GM23248 (cell line): ENCODE measurements around the gene TRAK2. TPM values are rescaled to one million over a fixed set of nuclear protein-coding genes. Genes with fewer than 3 reads are reported as not detected.

Experiments used
- DNase-seq: peaks from one replicate; pipeline ENCODE4 v3.0.0-alpha.2; 2015
- H2AFZ ChIP-seq: fragments of 200-600 bp; sonication (generic); 2 replicates; pipeline ENCODE4 v1.6.1; 2016; ENCODE audit warnings: antibody characterized with exemption
- H3F3A ChIP-seq: fragments of 200-600 bp; sonication (generic); 2 replicates; pipeline ENCODE4 v1.6.1; 2016; ENCODE audit warnings: mild to moderate bottlenecking, antibody characterized with exemption, mixed run types; ENCODE audit not compliant: insufficient read depth
- H3K27ac ChIP-seq: fragments of 200-600 bp; sonication (generic); 2 replicates; pipeline ENCODE4 v1.5.1; 2016; ENCODE audit warnings: mild to moderate bottlenecking
- H3K27me3 ChIP-seq: fragments of 200-600 bp; sonication (generic); replicated peaks from 2 replicates; pipeline ENCODE4 v1.6.1; 2016; ENCODE audit warnings: mild to moderate bottlenecking; ENCODE audit not compliant: insufficient read depth
- H3K36me3 ChIP-seq: fragments of 200-600 bp; sonication (generic); 2 replicates; pipeline ENCODE4 v1.6.1; 2016; ENCODE audit warnings: low read depth, mild to moderate bottlenecking
- H3K4me1 ChIP-seq: fragments of 200-600 bp; sonication (generic); 2 replicates; pipeline ENCODE4 v1.6.1; 2016; ENCODE audit warnings: mild to moderate bottlenecking; ENCODE audit not compliant: insufficient read depth
- H3K4me2 ChIP-seq: fragments of 200-600 bp; sonication (generic); one replicate; pipeline ENCODE4 v1.6.1; 2016; ENCODE audit warnings: mild to moderate bottlenecking; ENCODE audit not compliant: unreplicated experiment
- H3K4me3 ChIP-seq: fragments of 200-600 bp; sonication (generic); 2 replicates; pipeline ENCODE4 v1.5.1; 2016; ENCODE audit warnings: mild to moderate bottlenecking
- H3K79me2 ChIP-seq: fragments of 200-600 bp; sonication (generic); 2 replicates; pipeline ENCODE4 v1.6.1; 2016; ENCODE audit warnings: mild to moderate bottlenecking; ENCODE audit not compliant: insufficient read depth
- H3K9ac ChIP-seq: fragments of 200-600 bp; sonication (generic); 2 replicates; pipeline ENCODE4 v1.6.1; 2016; ENCODE audit warnings: mild to moderate bottlenecking
- H3K9me2 ChIP-seq: fragments of 200-600 bp; sonication (generic); 2 replicates; pipeline ENCODE4 v1.6.1; 2016; ENCODE audit warnings: mixed run types, mild to moderate bottlenecking, moderate library complexity; ENCODE audit not compliant: insufficient read depth
- H3K9me3 ChIP-seq: fragments of 200-600 bp; sonication (generic); one replicate; pipeline ENCODE4 v1.6.1; 2017; ENCODE audit warnings: low read depth
- H4K20me1 ChIP-seq: fragments of 200-600 bp; sonication (generic); 2 replicates; pipeline ENCODE4 v1.6.0; 2016; ENCODE audit not compliant: insufficient read depth
- EZH2 ChIP-seq: fragments of 200-600 bp; sonication (generic); IDR thresholded peaks from 2 replicates; pipeline ENCODE4 v1.6.1; 2018; ENCODE audit warnings: antibody characterized with exemption, mild to moderate bottlenecking; ENCODE audit not compliant: insufficient read depth, poor library complexity, severe bottlenecking
- EZH2phosphoT487 ChIP-seq: fragments of 200-600 bp; sonication (generic); IDR thresholded peaks from 2 replicates; pipeline ENCODE4 v1.6.1; 2018; ENCODE audit warnings: antibody characterized with exemption, moderate library complexity, mild to moderate bottlenecking, low read depth; ENCODE audit not compliant: insufficient read depth
- WGBS, 2 experiments: methylation state at CpG; one replicate each; pipeline ENCODE4 v1.1.6; 2015 to 2017; ENCODE audit warnings: low lambda C conversion rate in 2 of 2, low coverage in 1 of 2; ENCODE audit errors: missing lambda C conversion rate in 2 of 2; 5-methylcytosine and 5-hydroxymethylcytosine counted together
- in situ Hi-C: fragments of 300-500 bp; cut with MboI; formaldehyde crosslinking; loops from 2 replicates; pipeline ENCODE4 v1.15.0; 2020
- polyA plus RNA-seq: library from polyadenylated mRNA; unstranded; fragments of >200 nt; fragmentation: Nextera tagmentation; extraction: Ambion mirVana; gene quantifications from 2 replicates; pipeline ENCODE4 v1.2.1, GENCODE V29; 2016
- total RNA-seq: library from RNA; depleted of rRNA; stranded (reverse); fragments of >200 nt; shearing (Covaris generic); gene quantifications from 2 replicates; pipeline ENCODE4 v1.2.3, GENCODE V29; 2014

TRAK2 gene
- total and polyA plus RNA-seq, 2 experiments from 2014 or later = 21.4 to 32.5 TPM

- 99% methylated on average over 3 of the region's 3 CpGs for WGBS, 2 experiments
- H3K9me2 ChIP-seq = no peaks in the 10 kb centered on the region
- TF ChIP-seq EZH2 = no peak
- TF ChIP-seq EZH2phosphoT487 = no peak
- H3K27me3 ChIP-seq = no peaks in the 10 kb centered on the region
- H3K9ac ChIP-seq = no peak overlapping the region
- DNase-seq = no peak
- peaks cover 31% of the 10 kb centered on the region for H3K4me1 ChIP-seq
- no peaks in the 10 kb centered on the region for H4K20me1 ChIP-seq
- in situ Hi-C loops = no loop called here
- no peak overlapping the region for H2AFZ ChIP-seq
- H3K4me2 ChIP-seq = no peak overlapping the region
- no peaks in the 10 kb centered on the region for H3K9me3 ChIP-seq
- no peaks in the 10 kb centered on the region for H3K36me3 ChIP-seq
- H3K27ac ChIP-seq = no peak overlapping the region
- no peak overlapping the region for H3K4me3 ChIP-seq
- peaks cover 71% of the 10 kb centered on the region for H3K79me2 ChIP-seq
- peaks cover 13% of the 10 kb centered on the region; the same call in 1 of the 2 replicates for H3F3A ChIP-seq
These were observed 46.5 kb downstream of the TRAK2 start for GRCh38 chr2:201404699-201405280.

GRCh38 chr2:201403880-201404279, 47.4 kb downstream of the TRAK2 start:
- Histone ChIP-seq H3K4me2 (no peak overlapping the region), H3K27ac (no peak overlapping the region), H4K20me1 (no peaks in the 10 kb centered on the region)

GRCh38 chr2:201402651-201403562, 48.4 kb downstream of the TRAK2 start:
- no peak for TF ChIP-seq EZH2phosphoT487
- TF ChIP-seq EZH2 = no peak
- H3K9me2 ChIP-seq = no peaks in the 10 kb centered on the region
- H3K9me3 ChIP-seq = no peaks in the 10 kb centered on the region

More at GRCh38 chr2:201403880-201404279, 47.4 kb downstream of the TRAK2 start:
- in situ Hi-C loops = no loop called here
- Histone ChIP-seq H3K4me1 (peaks cover 31% of the 10 kb centered on the region), H3F3A (peaks cover 13% of the 10 kb centered on the region; the same call in 1 of the 2 replicates), H3K9ac (no peak overlapping the region), H3K9me3 (no peaks in the 10 kb centered on the region), H2AFZ (no peak overlapping the region), H3K9me2 (no peaks in the 10 kb centered on the region), H3K4me3 (no peak overlapping the region), H3K27me3 (no peaks in the 10 kb centered on the region), H3K79me2 (peaks cover 64% of the 10 kb centered on the region), H3K36me3 (no peaks in the 10 kb centered on the region; the same call in 1 of the 2 replicates)
- TF ChIP-seq EZH2 = no peak
- TF ChIP-seq EZH2phosphoT487 = no peak
- peak; percentile 19 for DNase-seq
- 97 to 98% methylated on average over 3 of the region's 3 CpGs for WGBS, 2 experiments

GRCh38 chr2:201401815-201402214, 49.4 kb downstream of the TRAK2 start:
- Histone ChIP-seq H3F3A (peaks cover 13% of the 10 kb centered on the region; the same call in 1 of the 2 replicates), H4K20me1 (no peaks in the 10 kb centered on the region), H3K9me3 (no peaks in the 10 kb centered on the region), H2AFZ (no peak overlapping the region), H3K4me3 (no peak overlapping the region), H3K36me3 (peaks cover 13% of the 10 kb centered on the region), H3K4me2 (no peak overlapping the region), H3K27me3 (no peaks in the 10 kb centered on the region), H3K9me2 (no peaks in the 10 kb centered on the region), H3K9ac (no peak overlapping the region), H3K4me1 (peaks cover 29% of the 10 kb centered on the region), H3K79me2 (peaks cover 46% of the 10 kb centered on the region), H3K27ac (no peak overlapping the region)
- in situ Hi-C loops = no loop called here
- no peak for TF ChIP-seq EZH2
- TF ChIP-seq EZH2phosphoT487 = no peak
- 98% methylated on average over 3 of the region's 3 CpGs for WGBS, 2 experiments
- DNase-seq = no peak

More at GRCh38 chr2:201402651-201403562, 48.4 kb downstream of the TRAK2 start:
- Histone ChIP-seq H3F3A (peaks cover 13% of the 10 kb centered on the region; the same call in 1 of the 2 replicates), H3K27me3 (no peaks in the 10 kb centered on the region), H3K79me2 (peaks cover 54% of the 10 kb centered on the region), H3K4me2 (peak overlapping the region; percentile 4), H4K20me1 (no peaks in the 10 kb centered on the region), H3K4me3 (no peak overlapping the region), H3K9ac (no peak overlapping the region), H3K36me3 (peaks cover 2% of the 10 kb centered on the region; the same call in 1 of the 2 replicates), H3K27ac (no peak overlapping the region), H2AFZ (no peak overlapping the region), H3K4me1 (peaks cover 31% of the 10 kb centered on the region)
- WGBS, 2 experiments = 86 to 91% methylated on average over 6 of the region's 6 CpGs
- DNase-seq = peak; percentile 35
- in situ Hi-C loops = no loop called here
